GM18909 (cell line): ENCODE results near the gene APOBEC3A.

Experiments used
- ATAC-seq: cut with Tn5 transposase; IDR thresholded peaks from one replicate; pipeline ENCODE4 v1.9.1; 2021; ENCODE audit warnings: mild to moderate bottlenecking; ENCODE audit not compliant: unreplicated experiment, poor library complexity

APOBEC3A gene

DNA sequence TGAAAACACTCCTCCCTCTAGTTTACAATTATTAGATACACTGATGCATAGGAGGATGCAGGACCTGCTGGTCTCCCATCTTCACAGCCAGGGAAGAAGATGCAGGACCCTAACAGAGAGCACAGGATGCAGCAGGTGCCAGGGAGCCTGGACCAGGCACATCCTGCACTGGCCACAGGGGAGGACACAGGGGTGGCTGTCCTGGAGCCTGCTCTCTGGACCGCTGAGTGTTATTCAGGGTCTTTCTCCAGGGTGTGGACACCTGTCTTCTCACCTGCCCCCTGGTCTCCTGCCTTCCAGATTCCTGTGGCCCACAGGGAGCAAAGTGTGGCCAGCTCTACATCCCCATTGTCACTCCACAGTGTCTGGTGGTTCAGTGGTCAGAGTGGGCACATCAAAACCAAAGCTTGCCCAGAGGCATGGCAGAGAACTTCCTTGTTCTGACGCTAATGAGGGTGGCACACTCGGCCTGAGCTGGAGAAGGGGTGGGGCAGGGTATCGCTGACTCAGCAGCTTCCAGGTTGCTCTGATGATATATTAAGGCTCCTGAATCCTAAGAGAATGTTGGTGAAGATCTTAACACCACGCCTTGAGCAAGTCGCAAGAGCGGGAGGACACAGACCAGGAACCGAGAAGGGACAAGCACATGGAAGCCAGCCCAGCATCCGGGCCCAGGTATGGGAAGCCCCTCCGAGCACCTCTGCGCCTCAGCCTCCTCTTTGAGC is at the start of gene APOBEC3A:
Gene APOBEC3A, plus strand, starts transcription at position 564 of the 725 bp plus-strand sequence. Its CDS starts 83 bp downstream, at position 647.
- ATAC-seq = no peak

DNA sequence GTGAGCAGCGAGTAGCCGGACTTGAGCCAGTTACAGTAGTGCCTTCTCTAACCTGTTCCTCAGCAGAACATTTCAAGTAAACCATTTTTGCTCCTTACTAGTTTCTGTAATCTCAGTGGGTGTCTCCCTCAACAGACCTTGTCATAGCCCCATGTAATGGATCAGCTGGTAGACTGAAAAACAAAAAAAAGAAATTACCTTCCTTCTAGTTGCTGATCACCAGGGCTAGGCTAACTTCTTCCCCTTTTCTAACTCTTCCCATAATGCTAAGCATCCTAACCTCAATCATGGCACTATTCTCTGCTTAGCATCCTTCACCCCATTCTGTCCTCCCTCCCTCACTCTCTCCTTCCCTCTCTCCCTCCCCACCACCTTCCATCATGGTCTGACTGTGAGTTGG is 49.6 kb upstream of the APOBEC3A start:
- ATAC-seq = no peak

DNA sequence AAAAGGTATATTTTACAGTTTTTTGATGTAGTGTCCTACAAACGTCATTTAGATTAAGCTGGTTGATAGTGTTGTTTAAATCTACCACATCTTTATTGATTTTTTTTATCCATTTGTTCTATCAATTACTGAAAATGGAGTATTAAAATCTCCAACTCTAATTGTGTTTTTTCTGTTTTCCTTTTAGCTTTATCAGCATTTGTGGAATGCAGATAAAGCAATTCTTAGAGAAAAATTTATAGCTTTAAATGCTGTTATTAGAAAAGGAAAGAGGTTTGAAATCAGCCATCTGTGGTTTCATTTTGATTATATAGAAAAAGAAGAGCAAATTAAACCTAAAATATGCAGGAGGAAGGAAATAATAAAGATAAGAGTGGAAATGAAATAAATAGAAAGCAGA is 46.0 kb upstream of the APOBEC3A start:
- ATAC-seq = no peak

DNA sequence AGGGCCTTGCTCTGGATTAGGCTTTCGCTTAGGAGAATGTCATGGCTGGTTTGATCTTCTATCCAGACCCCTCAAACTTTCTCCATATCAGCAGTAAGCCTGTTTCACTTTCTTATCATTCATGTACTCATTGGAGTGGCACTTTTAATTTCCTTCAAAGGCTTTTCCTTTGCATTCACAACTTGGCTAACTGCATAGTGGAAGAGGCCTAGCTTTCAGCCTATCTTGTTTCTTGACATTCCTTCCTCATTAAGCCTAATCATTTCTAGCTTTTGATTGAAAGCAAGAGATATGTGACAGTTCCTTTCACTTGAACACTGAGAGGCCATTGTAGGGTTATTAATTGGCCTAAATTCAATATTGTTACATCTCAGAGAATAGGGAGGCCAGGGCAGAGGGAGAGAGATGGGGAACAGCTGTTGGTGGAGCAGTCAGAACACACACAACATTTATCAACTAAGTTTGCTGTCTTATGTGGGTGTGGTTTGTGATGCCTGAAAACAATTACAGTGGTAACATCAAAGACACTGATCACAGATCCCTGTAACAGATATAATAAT is 37.7 kb upstream of the APOBEC3A start:
- ATAC-seq = no peak

DNA sequence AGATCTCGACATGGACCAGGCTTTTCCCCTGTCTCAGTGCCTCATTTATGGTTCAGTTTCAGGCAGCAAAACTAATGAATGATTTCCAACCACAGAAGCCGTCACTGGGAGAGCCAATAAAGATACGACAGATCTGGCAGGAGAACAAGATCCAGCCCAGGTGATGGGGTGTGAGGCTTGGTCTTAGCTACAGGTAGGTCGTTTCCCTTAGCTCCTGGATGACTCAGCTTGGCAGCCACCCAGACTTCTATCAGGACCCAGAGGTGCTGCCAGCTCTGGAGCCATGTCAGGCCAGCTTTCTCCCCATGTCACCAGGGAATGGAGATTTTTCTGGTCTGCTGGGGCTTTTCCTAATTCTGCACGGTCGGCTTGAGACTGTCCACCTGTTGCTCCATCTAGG is 36.3 kb upstream of the APOBEC3A start:
- no peak for ATAC-seq

DNA sequence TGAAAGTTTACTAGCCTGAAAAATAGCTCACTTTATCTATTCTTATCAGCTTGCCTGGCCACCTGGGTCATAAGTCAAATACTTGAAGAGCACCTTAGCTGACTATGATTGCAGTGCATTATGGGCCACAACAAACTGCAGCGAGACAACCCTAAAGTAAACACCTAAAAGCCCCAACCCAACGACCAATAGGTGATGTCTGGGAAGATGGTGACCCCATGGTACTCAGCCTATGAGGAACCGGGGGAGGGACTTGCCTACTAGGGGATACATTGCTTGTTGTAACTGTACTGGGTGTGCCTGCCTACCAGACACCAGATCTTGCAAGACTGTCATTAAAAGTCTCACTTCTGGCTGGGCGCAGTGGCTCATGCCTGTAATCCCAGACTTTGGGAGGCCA is 35.6 kb upstream of the APOBEC3A start:
- no peak for ATAC-seq

DNA sequence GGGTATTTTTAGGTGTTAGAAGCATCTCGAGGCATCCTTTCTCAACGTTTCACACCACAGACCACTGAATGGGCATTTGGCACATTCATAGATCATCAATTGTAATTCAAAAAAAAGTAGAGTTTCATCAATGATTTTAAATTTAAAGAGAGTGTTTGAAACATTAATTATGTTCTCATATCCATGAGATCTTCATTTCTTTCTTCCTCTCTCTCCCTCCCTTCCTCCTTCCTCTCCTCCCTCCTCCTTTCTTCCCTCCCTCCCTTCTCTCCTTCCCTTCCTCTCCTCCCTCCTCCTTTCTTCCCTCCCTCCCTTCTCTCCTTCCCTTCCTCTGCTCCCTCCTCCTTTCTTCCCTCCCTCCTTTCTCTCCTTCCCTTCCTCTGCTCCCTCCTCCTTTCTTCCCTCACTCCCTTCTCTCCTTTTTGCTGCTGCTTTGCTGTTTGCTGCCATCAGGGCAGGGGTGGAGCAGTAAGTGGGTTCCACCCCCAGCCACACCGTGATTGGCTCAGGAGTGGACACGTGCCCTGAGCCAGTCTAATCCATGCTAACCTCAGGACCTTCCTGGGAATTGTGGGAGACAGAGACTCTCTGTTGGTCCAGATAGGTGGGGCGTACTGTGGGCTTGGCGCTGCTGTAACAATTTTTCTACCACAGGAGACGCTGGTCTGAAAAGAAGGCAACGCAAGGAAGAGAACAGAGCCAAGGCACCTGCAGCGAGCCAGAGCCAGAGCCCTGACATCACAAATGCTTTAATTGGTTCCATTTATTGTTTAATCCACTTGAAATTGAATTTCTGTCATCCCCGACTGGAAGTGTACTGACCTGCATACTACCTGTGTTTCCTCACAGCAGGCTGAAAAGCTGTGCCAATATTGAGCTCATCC is 33.7 kb upstream of the APOBEC3A start:
- no peak for ATAC-seq

DNA sequence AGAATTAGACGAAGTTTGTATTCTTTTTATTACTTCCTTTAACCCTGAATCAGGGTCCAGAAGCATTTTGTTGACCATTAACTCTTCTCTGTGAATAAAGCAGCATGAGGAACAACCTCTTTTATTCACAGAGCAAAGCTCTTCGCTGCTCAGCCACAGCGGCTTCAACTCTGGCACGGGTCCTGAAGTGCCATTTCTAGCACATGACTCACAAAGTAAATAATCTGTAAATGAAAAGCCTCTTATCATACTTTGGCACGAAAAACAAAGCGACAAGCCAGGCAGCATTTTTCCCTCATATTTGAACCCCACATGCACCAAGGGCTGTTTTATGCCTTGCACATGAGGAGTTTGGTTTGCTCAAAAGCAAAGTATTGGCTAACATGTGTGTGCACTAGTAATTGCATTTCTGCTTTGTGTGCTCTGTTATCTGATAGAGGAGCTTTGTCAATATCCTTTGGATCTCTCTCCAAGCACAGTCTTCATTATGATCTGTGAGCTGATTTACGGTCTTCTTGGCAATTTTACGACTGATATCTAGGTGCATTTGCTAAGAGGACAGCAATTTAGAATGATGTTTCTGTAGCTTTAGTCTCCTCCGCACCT is 33.0 kb upstream of the APOBEC3A start:
- ATAC-seq = no peak

DNA sequence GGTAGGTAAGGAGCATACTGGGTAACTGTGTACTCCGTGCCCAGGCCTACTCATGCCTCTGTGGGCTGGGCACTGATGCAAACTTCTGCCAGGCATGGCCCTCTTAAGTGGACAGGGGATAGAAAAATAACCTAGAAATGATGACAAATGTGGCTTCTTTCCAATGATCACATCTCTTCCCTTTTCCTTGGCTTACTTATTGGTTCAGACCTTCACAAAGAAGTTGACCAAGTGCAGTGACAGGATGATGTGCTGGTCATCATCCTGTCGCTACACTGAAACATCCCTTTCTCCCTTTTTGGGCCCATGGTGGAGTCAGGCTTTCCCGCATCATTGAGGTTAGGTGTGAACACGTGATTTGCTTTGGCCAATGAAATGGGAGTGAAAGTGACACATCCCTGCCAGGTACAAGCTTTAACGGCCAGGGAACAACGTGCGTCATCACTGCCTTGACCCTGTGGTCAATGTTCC is 31.8 kb upstream of the APOBEC3A start:
- ATAC-seq = no peak

DNA sequence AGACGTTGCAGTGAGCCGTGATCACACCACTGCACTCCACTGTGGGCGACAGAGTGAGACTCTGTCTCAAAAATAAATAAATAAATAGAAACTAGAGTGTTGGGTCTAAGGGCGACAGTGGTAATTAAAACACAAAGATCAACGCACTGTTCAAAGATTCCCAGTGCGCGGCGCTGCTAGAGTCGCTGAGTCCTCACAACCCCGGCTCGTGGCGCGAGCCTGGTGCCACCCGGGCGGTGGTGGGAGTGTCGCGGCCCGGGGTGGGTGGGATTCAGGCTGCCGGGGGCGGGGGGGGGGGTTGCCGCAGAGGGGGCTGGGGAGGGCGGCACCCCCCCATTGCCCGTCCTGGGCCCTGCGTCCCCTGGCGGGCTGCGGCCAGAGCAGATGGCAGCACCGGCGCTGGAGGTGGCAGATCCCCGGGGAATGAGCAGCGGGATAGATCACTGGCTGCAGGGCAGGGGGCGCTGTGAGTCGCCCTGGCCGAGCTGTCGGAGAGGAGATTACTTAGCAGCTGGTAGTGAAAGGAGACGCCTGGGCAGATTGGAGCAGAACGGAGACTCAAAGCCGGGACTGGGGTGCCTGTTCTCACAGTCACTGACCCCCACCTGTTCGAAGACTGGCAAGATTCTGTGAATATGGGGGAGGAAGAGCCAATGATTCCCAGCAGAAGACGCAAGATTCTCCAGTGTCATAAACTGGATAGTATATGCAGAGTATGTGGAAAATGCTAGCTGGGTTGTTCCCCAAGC is 30.2 kb upstream of the APOBEC3A start:
- no peak for ATAC-seq

DNA sequence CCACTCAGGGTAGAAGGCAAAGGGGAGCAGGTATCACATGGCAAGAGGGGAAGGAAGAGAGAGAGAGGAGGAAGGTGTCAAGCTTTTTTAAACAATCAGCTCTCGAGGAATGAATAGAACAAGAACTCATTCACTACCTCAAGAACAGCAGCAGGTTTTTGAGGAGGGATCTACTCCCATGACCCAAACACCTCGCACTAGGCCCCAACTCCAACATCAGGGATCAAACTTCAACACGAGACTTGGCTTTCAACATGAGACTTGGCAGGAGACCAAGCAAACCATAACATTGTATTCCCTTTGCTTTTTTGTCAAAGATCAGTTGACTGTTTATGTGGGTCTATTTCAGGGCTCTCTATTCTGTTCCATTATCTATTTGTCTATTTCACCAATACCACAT is 26.9 kb upstream of the APOBEC3A start:
- ATAC-seq = no peak

DNA sequence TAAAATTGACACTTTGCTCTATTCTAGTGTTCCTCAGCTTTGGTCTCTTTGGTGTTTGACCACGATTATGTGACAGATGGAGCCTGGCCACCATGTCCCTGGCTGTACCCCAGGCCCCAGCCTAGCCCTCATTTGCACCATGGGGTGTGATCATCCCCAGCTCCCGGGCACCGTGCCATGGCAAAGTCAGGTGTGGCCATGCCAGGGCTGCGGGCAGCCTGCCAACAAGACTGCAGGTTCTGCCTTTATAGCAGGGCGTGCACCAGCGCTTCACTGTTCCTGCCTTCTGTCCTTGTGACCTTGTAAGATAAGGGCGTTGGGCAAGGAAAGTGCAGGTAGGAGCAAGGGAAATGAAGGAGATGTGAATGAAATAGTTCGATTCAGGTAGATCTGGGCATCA is 22.4 kb upstream of the APOBEC3A start:
- ATAC-seq = no peak

DNA sequence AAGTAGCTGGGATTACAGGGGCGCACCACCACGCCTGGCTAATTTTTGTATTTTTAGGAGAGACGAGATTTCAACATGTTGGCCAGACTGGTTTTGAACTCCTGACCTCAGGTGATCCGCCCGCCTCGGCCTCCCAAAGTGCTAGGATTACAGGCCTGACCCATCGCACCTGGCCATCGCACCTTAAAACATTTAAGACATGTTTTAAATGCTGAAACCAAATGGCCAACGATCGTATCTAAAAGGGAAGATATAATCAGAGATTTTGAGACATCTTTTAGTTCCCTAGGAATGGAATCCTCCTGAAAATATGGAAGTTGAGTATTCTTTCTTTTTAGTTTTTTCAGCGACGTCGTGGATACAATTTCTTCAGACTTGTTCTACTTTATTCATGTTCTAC is 21.8 kb upstream of the APOBEC3A start:
- ATAC-seq = no peak

DNA sequence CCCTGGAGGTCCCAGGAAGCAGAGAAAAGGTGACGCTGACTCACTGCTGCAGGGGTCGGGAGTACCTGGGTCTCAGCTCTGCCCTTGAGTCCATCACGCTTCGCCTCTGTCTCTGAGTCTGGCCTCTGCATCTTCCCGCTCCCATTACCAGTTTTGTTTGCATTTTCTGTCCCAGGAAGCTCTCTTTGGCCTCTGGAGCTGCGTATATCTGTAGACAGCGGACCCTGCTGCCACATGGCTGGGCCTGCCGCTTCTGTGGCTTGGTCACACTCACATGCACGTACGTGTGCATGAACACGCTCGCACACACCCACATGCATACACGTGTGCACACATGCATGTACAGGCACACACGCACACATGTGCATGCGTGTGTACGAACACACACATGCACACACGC is 20.8 kb upstream of the APOBEC3A start:
- ATAC-seq = no peak

DNA sequence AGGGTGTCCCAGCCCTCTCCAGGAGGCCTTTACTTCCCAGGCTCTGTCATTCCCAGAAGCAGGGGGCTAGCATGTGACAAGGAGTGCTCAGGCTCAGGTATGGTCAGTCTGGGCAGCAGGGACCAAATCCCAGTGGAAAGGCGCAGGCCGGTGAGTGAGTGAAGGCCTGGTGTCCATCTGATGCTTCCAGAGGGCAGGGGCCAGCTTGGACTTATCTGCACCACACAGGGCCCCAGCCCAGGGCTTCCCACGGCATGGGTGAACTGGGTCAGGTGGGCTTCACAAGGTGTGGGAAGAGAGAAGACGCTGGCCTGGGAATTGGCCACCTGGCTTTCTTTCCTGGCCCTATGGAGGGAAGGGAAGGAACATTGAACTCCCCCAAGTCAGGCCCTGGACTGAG is 20.4 kb upstream of the APOBEC3A start:
- ATAC-seq = no peak

DNA sequence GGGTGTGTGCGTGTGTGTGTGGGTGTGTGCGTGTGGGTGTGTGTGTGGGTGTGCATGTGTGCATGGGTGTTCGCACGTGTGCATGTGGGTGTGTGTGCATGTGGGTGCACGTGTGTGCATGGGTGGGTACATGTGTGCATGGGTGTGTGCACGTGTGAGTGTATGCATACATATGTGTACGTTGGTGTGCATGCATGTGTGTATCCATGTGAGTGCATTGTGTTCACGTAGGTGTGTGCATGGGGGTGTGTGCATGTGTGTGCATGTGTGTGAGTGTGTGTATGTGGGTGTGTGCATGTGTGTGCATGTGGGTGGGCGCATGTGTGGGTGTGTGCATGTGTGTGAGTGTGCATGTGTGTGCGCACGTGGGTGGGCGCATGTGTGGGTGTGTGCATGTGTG is 19.9 kb upstream of the APOBEC3A start:
- ATAC-seq = no peak

DNA sequence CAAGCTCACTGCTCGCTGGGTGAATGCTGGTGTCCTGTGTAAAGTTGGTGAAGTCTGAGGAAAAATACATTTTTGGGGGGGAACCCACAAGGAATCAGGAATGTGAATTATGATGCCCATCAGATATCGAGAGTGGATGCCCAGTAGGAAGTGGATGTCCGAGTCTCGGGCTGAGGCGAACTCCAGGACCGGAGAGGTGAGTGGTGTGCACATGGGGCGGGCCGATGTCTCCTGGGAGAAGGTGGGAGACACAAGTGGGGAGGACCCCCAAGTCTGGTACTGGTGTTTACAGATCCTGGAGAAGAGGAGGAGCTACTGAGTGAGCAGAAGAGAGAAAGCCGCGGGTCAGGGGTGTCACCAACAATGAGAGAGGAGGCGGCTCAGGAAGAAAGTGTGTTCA is 19.2 kb upstream of the APOBEC3A start:
- no peak for ATAC-seq

DNA sequence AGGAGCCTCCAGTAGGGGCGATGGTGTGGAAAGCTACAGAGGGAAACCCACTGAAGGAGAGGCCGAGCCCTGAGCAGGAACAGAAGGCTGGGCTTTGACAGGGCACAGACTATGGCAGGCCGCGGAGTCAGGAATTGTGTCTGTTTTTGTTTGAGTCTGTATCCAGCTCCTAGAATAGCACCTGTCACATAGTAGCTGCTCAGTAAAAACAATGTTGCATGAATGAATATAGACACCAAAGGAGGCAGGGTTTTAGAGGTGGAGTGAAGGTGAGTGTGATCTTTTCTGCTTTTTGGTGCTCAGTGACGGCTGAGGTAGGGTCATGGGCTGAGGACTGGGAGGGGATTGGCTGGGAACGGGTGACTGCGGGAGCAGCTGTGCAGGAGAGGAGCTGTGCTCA is 18.5 kb upstream of the APOBEC3A start:
- no peak for ATAC-seq

DNA sequence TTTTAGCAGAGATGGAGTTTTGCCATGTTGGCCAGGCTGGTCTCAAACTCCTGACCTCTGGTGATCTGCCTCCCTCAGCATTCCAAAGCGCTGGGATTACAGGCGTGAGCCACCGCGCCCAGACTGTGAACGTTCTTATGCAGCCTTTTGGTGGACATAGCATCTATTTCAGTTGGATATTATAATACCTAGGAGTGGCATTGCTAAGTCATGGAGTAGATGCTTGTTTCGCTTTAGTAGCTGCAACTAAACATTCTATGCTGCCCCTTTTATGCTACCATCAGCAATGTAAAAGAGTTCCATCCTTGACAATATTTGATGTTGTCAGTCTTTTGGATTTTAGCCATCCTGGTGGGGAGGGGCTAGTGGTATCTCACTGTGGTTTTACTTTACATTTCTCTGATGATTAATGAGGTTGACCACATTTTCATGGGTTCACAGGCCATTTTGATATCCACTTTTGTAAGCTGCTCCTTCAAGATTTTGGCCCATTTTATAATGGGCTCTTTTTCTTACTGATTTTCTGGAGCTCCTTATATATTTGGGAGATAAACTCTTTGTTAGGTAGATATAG is 16.5 kb upstream of the APOBEC3A start:
- no peak for ATAC-seq

DNA sequence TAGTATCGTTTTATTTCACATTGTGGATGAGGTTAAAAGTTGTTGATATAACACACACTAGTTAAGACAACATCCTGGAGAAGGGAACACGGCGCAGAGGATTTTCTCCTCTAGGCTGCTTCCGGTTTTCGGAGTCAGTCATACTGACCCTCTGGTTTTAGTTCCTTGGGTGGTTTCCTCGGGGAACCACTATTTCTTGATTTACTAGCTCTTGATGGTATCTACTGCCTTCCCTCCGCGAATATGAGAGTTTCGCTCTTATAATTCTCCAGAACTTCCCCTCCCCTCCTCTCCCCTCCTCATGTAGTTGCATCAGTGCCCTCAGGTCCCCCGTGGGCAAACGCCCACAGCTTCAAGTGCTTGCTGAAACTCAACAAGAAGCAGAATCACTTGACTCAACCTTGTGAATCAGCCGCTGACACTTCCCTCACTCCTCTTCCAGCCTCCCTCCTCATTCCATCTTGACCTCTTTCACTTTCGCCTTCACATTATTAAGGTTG is 15.9 kb upstream of the APOBEC3A start:
- ATAC-seq = no peak
